OCI-LY3 (cell line): ENCODE data around the gene SOX4.
"Not testable (repeated sequence)": the region's sequence is repeated elsewhere in the genome, so short reads cannot be mapped to it uniquely, and the experiment has no call there.

Experiments used
- H2AFZ ChIP-seq: fragments of 200-600, 300-600 bp; shearing (Covaris generic); 2 replicates; pipeline ENCODE4 v1.6.0; 2014; ENCODE audit warnings: antibody characterized with exemption, low read depth, low read length
- H3K27ac ChIP-seq: fragments of 200-600, 300-600 bp; sonication (generic); 2 replicates; pipeline ENCODE4 v1.5.1; 2014; ENCODE audit warnings: mild to moderate bottlenecking, low read length, moderate library complexity, mixed read lengths
- H3K27me3 ChIP-seq: fragments of 200-600, 300-600 bp; sonication (generic); 2 replicates; pipeline ENCODE4 v1.6.1; 2014; ENCODE audit warnings: low read depth, low read length, mixed read lengths
- H3K36me3 ChIP-seq: fragments of 200-600, 300-600 bp; sonication (generic); replicated peaks from 2 replicates; pipeline ENCODE3; 2014; ENCODE audit warnings: low read depth, low read length, mixed read lengths
- H3K4me1 ChIP-seq: fragments of 300-600, 200-600 bp; sonication (generic); 2 replicates; pipeline ENCODE4 v1.6.1; 2014; ENCODE audit warnings: low read length, mixed read lengths
- H3K4me2 ChIP-seq: fragments of 200-600, 300-600 bp; sonication (generic); 2 replicates; pipeline ENCODE4 v1.6.1; 2014; ENCODE audit warnings: low read length, mixed read lengths
- H3K4me3 ChIP-seq: fragments of 300-600, 200-600 bp; sonication (generic); 2 replicates; pipeline ENCODE4 v1.5.1; 2014; ENCODE audit warnings: antibody characterized with exemption, mild to moderate bottlenecking, low read length, moderate library complexity
- H3K79me2 ChIP-seq: fragments of 300-600, 200-600 bp; shearing (Covaris generic); 2 replicates; pipeline ENCODE4 v1.6.1; 2014; ENCODE audit warnings: mild to moderate bottlenecking, low read length, mixed read lengths
- H3K9ac ChIP-seq: fragments of 300-600, 200-600 bp; shearing (Covaris generic); 2 replicates; pipeline ENCODE4 v1.6.0; 2014; ENCODE audit warnings: mild to moderate bottlenecking, low read length, moderate library complexity
- H3K9me3 ChIP-seq: fragments of 200-600, 300-600 bp; shearing (Covaris generic); 2 replicates; pipeline ENCODE4 v1.6.1; 2014; ENCODE audit warnings: low read length, mixed read lengths; ENCODE audit not compliant: insufficient read depth
- H4K20me1 ChIP-seq: fragments of 200-600, 300-600 bp; sonication (generic); 2 replicates; pipeline ENCODE4 v1.6.1; 2016; ENCODE audit warnings: low read length, mixed read lengths; ENCODE audit not compliant: insufficient read depth
- CTCF ChIP-seq: fragments of 200-600, 300-600 bp; sonication (generic); IDR thresholded peaks from 2 replicates; pipeline ENCODE4 v1.5.1; 2014; ENCODE audit warnings: antibody characterized with exemption, low read length, low read depth
- EZH2phosphoT487 ChIP-seq: fragments of 200-600 bp; shearing (Covaris generic); IDR thresholded peaks from 2 replicates; pipeline ENCODE4 v1.6.1; 2018; ENCODE audit warnings: antibody characterized with exemption, mixed run types, low read depth

SOX4 gene

GRCh38 chr6:21593412-21593926 lies at the start of gene SOX4:
TSS of gene SOX4 (plus strand) at chr6:21593751. CDS start at chr6:21594535, 784 bp downstream.
- H2AFZ ChIP-seq = no peak within 1 kb of the TSS

DNA sequence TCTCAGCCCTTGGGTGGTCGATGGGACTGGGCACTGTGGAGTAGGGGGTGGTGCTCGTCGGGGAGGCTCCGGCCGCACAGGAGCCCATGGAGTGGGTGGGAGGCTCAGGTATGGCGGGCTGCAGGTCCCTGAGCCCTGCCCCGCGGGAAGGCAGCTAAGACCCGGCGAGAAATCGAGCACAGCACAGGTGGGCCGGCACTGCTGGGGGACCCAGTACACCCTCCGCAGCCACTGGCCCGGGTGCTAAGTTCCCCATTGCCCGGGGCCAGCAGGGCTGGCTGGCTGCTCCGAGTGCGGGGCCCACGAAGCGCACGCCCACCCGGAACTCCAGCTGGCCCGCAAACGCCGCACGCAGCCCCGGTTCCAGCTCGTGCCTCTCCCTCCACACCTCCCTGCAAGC lies 41.3 kb upstream of the SOX4 start:
- not testable (repeated sequence) for H3K9me3 ChIP-seq, H3K4me1 ChIP-seq, H4K20me1 ChIP-seq, H3K27ac ChIP-seq, H3K27me3 ChIP-seq, H3K36me3 ChIP-seq, H3K4me3 ChIP-seq, H3K9ac ChIP-seq, H3K79me2 ChIP-seq, H3K4me2 ChIP-seq, H2AFZ ChIP-seq

More at GRCh38 chr6:21593412-21593926, at the start of gene SOX4:
- H3K36me3 ChIP-seq = peaks cover 27% of the 10 kb centered on the region
- H3K4me2 ChIP-seq = peak within 1 kb of the TSS; percentile 89
- no peaks in the 10 kb centered on the region for H3K9me3 ChIP-seq
- peak within 1 kb of the TSS; percentile 96 for H3K9ac ChIP-seq
- H3K4me3 ChIP-seq = peak within 1 kb of the TSS; percentile 96
- H4K20me1 ChIP-seq = peaks cover 15% of the 10 kb centered on the region
- TF ChIP-seq EZH2phosphoT487 (no peak), CTCF (no peak)
- H3K27ac ChIP-seq = peak within 1 kb of the TSS; percentile 88
- H3K79me2 ChIP-seq = peaks cover 49% of the 10 kb centered on the region
- peaks cover 24% of the 10 kb centered on the region for H3K4me1 ChIP-seq
- H3K27me3 ChIP-seq = no peaks in the 10 kb centered on the region

- no peak for TF ChIP-seq CTCF
- TF ChIP-seq EZH2phosphoT487 = no peak
- no peak overlapping the region for H3K27ac ChIP-seq
Observed at GRCh38 chr6:21554286-21554685, 39.3 kb upstream of the SOX4 start.

DNA sequence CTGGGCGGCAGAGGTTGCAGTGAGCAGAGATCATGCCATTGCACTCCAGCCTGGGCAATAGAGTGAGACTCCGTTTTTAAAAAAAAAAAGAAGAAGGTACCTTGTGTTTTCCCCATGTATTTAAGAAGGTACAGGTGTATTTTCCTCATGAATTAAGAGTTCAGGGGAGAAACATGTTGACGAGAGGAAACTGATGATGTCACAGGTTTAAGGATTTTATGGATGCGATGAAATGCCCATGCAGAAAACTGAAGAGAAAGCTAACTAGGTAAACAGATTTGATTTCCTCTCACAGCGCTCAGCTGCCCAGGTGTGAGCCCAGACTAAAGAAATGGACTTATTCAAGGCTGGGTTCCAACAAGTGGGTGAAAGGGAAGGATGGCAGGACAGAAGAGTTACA lies 38.4 kb upstream of the SOX4 start:
- Histone ChIP-seq H3K79me2 (no peaks in the 10 kb centered on the region), H3K9me3 (no peaks in the 10 kb centered on the region), H3K4me3 (no peak overlapping the region), H4K20me1 (no peaks in the 10 kb centered on the region), H3K27me3 (no peaks in the 10 kb centered on the region), H2AFZ (no peak overlapping the region), H3K9ac (no peak overlapping the region), H3K27ac (no peak overlapping the region), H3K4me2 (no peak overlapping the region), H3K36me3 (no peaks in the 10 kb centered on the region), H3K4me1 (no peaks in the 10 kb centered on the region)
- no peak for TF ChIP-seq CTCF
- no peak for TF ChIP-seq EZH2phosphoT487

More at GRCh38 chr6:21554286-21554685, 39.3 kb upstream of the SOX4 start:
- no peak overlapping the region for H3K9ac ChIP-seq
- H3K4me3 ChIP-seq = no peak overlapping the region
- H3K4me1 ChIP-seq = no peaks in the 10 kb centered on the region
- no peaks in the 10 kb centered on the region for H3K36me3 ChIP-seq
- H3K27me3 ChIP-seq = no peaks in the 10 kb centered on the region
- no peak overlapping the region for H2AFZ ChIP-seq
- no peaks in the 10 kb centered on the region for H3K9me3 ChIP-seq
- H3K4me2 ChIP-seq = no peak overlapping the region
- no peaks in the 10 kb centered on the region for H3K79me2 ChIP-seq
- H4K20me1 ChIP-seq = no peaks in the 10 kb centered on the region
